ENCODE results near the gene MMP19.

The MMP19 gene

GRCh38 chr12:55842681-55843429 is at the start of gene MMP19:
TSS of gene MMP19 (minus strand) at chr12:55842936. CDS start at chr12:55842830, 106 bp downstream.
- TF ChIP-seq CTCF (IDR thresholded peaks at IDR 0.05): no peak

- TF ChIP-seq CTCF (IDR thresholded peaks at IDR 0.05): no peak
These were observed 48.6 kb upstream of the MMP19 start for GRCh38 chr12:55891310-55891709.

- TF ChIP-seq CTCF (IDR thresholded peaks at IDR 0.05): no peak
These were observed 42.4 kb upstream of the MMP19 start for GRCh38 chr12:55885113-55885512.

GRCh38 chr12:55877824-55878223 is 35.1 kb upstream of the MMP19 start:
- no peak for TF ChIP-seq CTCF (IDR thresholded peaks at IDR 0.05)

- TF ChIP-seq CTCF (IDR thresholded peaks at IDR 0.05): no peak
These were observed 33.1 kb upstream of the MMP19 start for GRCh38 chr12:55875704-55876467.

- no peak for TF ChIP-seq CTCF (IDR thresholded peaks at IDR 0.05)
These were observed 31.7 kb upstream of the MMP19 start for GRCh38 chr12:55874443-55874842.

- no peak for TF ChIP-seq CTCF (IDR thresholded peaks at IDR 0.05)
These were observed 22.6 kb upstream of the MMP19 start for GRCh38 chr12:55865327-55865726.

Measured in LNCAP (cell line).